HG03442 (cell line): Measurements from ENCODE around the gene SMAD5.

Source experiments
- ATAC-seq: cut with Tn5 transposase; IDR thresholded peaks from one replicate; pipeline ENCODE4 v1.9.1; 2021; ENCODE audit warnings: mild to moderate bottlenecking, moderate library complexity; ENCODE audit not compliant: unreplicated experiment

Gene SMAD5

GRCh38 chr5:136194576-136194975 lies 61.9 kb downstream of the SMAD5 start:
- no peak for ATAC-seq

- ATAC-seq = no peak
Measured at GRCh38 chr5:136195971-136196820, 63.6 kb downstream of the SMAD5 start.

- no peak for ATAC-seq
Measured at GRCh38 chr5:136197462-136198142, 65.0 kb downstream of the SMAD5 start.

GRCh38 chr5:136198453-136198852 lies 65.8 kb downstream of the SMAD5 start:
- no peak for ATAC-seq

- ATAC-seq = no peak
Measured at GRCh38 chr5:136199408-136199807, 66.8 kb downstream of the SMAD5 start.

GRCh38 chr5:136200130-136200529 lies 67.5 kb downstream of the SMAD5 start:
- no peak for ATAC-seq

GRCh38 chr5:136200761-136201160 lies 68.1 kb downstream of the SMAD5 start:
- ATAC-seq = no peak

GRCh38 chr5:136201870-136202269 lies 69.2 kb downstream of the SMAD5 start:
- ATAC-seq = no peak

- ATAC-seq = no peak
Measured at GRCh38 chr5:136202469-136203205, 70.0 kb downstream of the SMAD5 start.

GRCh38 chr5:136203303-136203922 lies 70.8 kb downstream of the SMAD5 start:
- no peak for ATAC-seq

- no peak for ATAC-seq
Measured at GRCh38 chr5:136205061-136205702, 72.5 kb downstream of the SMAD5 start.

GRCh38 chr5:136205941-136206340 lies 73.3 kb downstream of the SMAD5 start:
- no peak for ATAC-seq

- no peak for ATAC-seq
Measured at GRCh38 chr5:136206361-136206760, 73.7 kb downstream of the SMAD5 start.

- no peak for ATAC-seq
Measured at GRCh38 chr5:136207631-136208030, 75.0 kb downstream of the SMAD5 start.

- ATAC-seq = no peak
Measured at GRCh38 chr5:136208916-136209315, 76.3 kb downstream of the SMAD5 start.

- no peak for ATAC-seq
Measured at GRCh38 chr5:136209346-136209910, 76.8 kb downstream of the SMAD5 start.

GRCh38 chr5:136210259-136210658 lies 77.6 kb downstream of the SMAD5 start:
- ATAC-seq = no peak

- ATAC-seq = no peak
Measured at GRCh38 chr5:136211282-136212040, 78.8 kb downstream of the SMAD5 start.

GRCh38 chr5:136212252-136212721 lies 79.6 kb downstream of the SMAD5 start:
- ATAC-seq = no peak
